H9 (cell line): ENCODE results near the gene HOXC6. TPM values are rescaled to one million over a fixed set of nuclear protein-coding genes. Genes with fewer than 3 reads are reported as not detected.

Source experiments
- DNase-seq: peaks from one replicate; pipeline ENCODE4 v3.0.0-alpha.2; 2017
- H2AFZ ChIP-seq: one replicate; pipeline ENCODE4 v1.6.1; 2013; ENCODE audit warnings: mild to moderate bottlenecking, low read length, control low read depth, moderate library complexity
- H2AK5ac ChIP-seq: 2 replicates; pipeline ENCODE4 v1.6.1; 2013; ENCODE audit warnings: low read length, control low read depth, mixed read lengths; ENCODE audit not compliant: insufficient read length
- H2BK120ac ChIP-seq: one replicate; pipeline ENCODE4 v1.6.1; 2013; ENCODE audit warnings: low read depth, mild to moderate bottlenecking, low read length, control low read depth, inconsistent platforms; ENCODE audit not compliant: poor library complexity, severe bottlenecking
- H2BK12ac ChIP-seq: 2 replicates; pipeline ENCODE4 v1.6.1; 2013; ENCODE audit warnings: low read length, control low read depth, mixed read lengths, low read depth; ENCODE audit not compliant: insufficient read length
- H2BK15ac ChIP-seq: 2 replicates; pipeline ENCODE4 v1.6.1; 2013; ENCODE audit warnings: low read depth, low read length, control low read depth
- H2BK20ac ChIP-seq: one replicate; pipeline ENCODE4 v1.6.1; 2013; ENCODE audit warnings: low read depth, mild to moderate bottlenecking, low read length, control low read depth, inconsistent platforms; ENCODE audit not compliant: poor library complexity, severe bottlenecking
- H2BK5ac ChIP-seq: 2 replicates; pipeline ENCODE4 v1.6.1; 2013; ENCODE audit warnings: low read length, control low read depth, mixed read lengths; ENCODE audit not compliant: insufficient read length
- H3K14ac ChIP-seq: 2 replicates; pipeline ENCODE4 v1.6.1; 2013; ENCODE audit warnings: low read length, control low read depth; ENCODE audit not compliant: insufficient read depth
- H3K18ac ChIP-seq: 2 replicates; pipeline ENCODE4 v1.6.1; 2013; ENCODE audit warnings: low read depth, mild to moderate bottlenecking, mixed read lengths, low read length, control low read depth; ENCODE audit not compliant: insufficient read length
- H3K23ac ChIP-seq: 2 replicates; pipeline ENCODE4 v1.6.1; 2013; ENCODE audit warnings: low read length, control low read depth, mixed read lengths, low read depth; ENCODE audit not compliant: insufficient read length
- H3K23me2 ChIP-seq: 2 replicates; pipeline ENCODE4 v1.6.1; 2013; ENCODE audit warnings: low read depth, mild to moderate bottlenecking, mixed read lengths, low read length, control low read depth; ENCODE audit not compliant: insufficient read length, poor library complexity, severe bottlenecking
- H3K27ac ChIP-seq: 2 replicates; pipeline ENCODE4 v1.5.1; 2013; ENCODE audit warnings: low read length, control low read depth, mixed read lengths, low read depth; ENCODE audit not compliant: insufficient read length
- H3K27me3 ChIP-seq: 2 replicates; pipeline ENCODE4 v1.6.1; 2013; ENCODE audit warnings: low read length, control low read depth, inconsistent platforms; ENCODE audit not compliant: insufficient read depth
- H3K4ac ChIP-seq: 2 replicates; pipeline ENCODE4 v1.6.1; 2013; ENCODE audit warnings: low read depth, mild to moderate bottlenecking, control low read depth, inconsistent platforms, low read length, moderate library complexity
- H3K4me1 ChIP-seq: 2 replicates; pipeline ENCODE4 v1.6.1; 2013; ENCODE audit warnings: low read length, control low read depth, inconsistent platforms; ENCODE audit not compliant: insufficient read depth
- H3K4me2 ChIP-seq: 2 replicates; pipeline ENCODE4 v1.6.1; 2013; ENCODE audit warnings: low read length, control low read depth, mixed read lengths; ENCODE audit not compliant: insufficient read length, insufficient read depth
- H3K56ac ChIP-seq: 2 replicates; pipeline ENCODE4 v1.6.1; 2013; ENCODE audit warnings: low read depth, mild to moderate bottlenecking, mixed read lengths, low read length, control low read depth; ENCODE audit not compliant: insufficient read length
- H3K79me1 ChIP-seq: 2 replicates; pipeline ENCODE4 v1.6.1; 2013; ENCODE audit warnings: low read depth, mild to moderate bottlenecking, moderate library complexity, low read length, control low read depth, inconsistent platforms; ENCODE audit not compliant: insufficient read depth, poor library complexity, severe bottlenecking
- H3K79me2 ChIP-seq: 2 replicates; pipeline ENCODE4 v1.6.1; 2013; ENCODE audit warnings: low read length, control low read depth, inconsistent platforms; ENCODE audit not compliant: insufficient read depth
- H3K9ac ChIP-seq: 2 replicates; pipeline ENCODE4 v1.6.1; 2013; ENCODE audit warnings: low read length, control low read depth, mixed read lengths; ENCODE audit not compliant: insufficient read length; ENCODE audit errors: extremely low read depth
- H3K9me3 ChIP-seq: one replicate; pipeline ENCODE4 v1.6.1; 2013; ENCODE audit warnings: low read depth, low read length, inconsistent platforms; ENCODE audit not compliant: control insufficient read depth
- H3T11ph ChIP-seq: one replicate; pipeline ENCODE4 v1.6.1; 2013; ENCODE audit warnings: mild to moderate bottlenecking, low read length, control low read depth, inconsistent platforms
- H4K20me1 ChIP-seq: one replicate; pipeline ENCODE4 v1.6.1; 2013; ENCODE audit not compliant: control insufficient read depth, insufficient read length, insufficient read depth
- H4K5ac ChIP-seq: 2 replicates; pipeline ENCODE4 v1.6.1; 2013; ENCODE audit warnings: low read depth, mild to moderate bottlenecking, mixed read lengths, low read length, control low read depth; ENCODE audit not compliant: insufficient read length
- H4K8ac ChIP-seq: replicated peaks from 2 replicates; pipeline ENCODE4 v1.6.1; 2013; ENCODE audit warnings: low read length, control low read depth, mixed read lengths, low read depth; ENCODE audit not compliant: insufficient read length
- H4K91ac ChIP-seq: 2 replicates; pipeline ENCODE4 v1.6.1; 2013; ENCODE audit warnings: low read depth, mild to moderate bottlenecking, moderate library complexity, mixed read lengths, low read length, control low read depth; ENCODE audit not compliant: insufficient read length
- H3K27ac Mint-ChIP-seq, 3 experiments: 2 replicates in 2 of 3; 3 replicates in 1 of 3; pipeline ENCODE4 v1.8.0; 2020 to 2021; ENCODE audit warnings: mixed read lengths in 3 of 3, mild to moderate bottlenecking in 1 of 3, moderate library complexity in 1 of 3
- H3K27me3 Mint-ChIP-seq: 2 replicates; pipeline ENCODE4 v1.8.0; 2021; ENCODE audit warnings: low read depth, mild to moderate bottlenecking, moderate library complexity, mixed read lengths
- H3K36me3 Mint-ChIP-seq, 3 experiments: 2 replicates in 2 of 3; 3 replicates in 1 of 3; pipeline ENCODE4 v1.8.0; 2020 to 2021; ENCODE audit warnings: low read depth in 3 of 3, mixed read lengths in 3 of 3; ENCODE audit not compliant: insufficient read depth in 1 of 3
- H3K4me1 Mint-ChIP-seq, 2 experiments: 2 replicates each; pipeline ENCODE4 v1.8.0; 2020; ENCODE audit warnings: mixed read lengths in 2 of 2
- H3K4me3 Mint-ChIP-seq, 2 experiments: 2 replicates in 1 of 2; 3 replicates in 1 of 2; pipeline ENCODE4 v1.8.0; 2020 to 2021; ENCODE audit warnings: mild to moderate bottlenecking in 2 of 2, mixed read lengths in 2 of 2, moderate library complexity in 1 of 2
- H3K9me3 Mint-ChIP-seq, 2 experiments: 2 replicates in 1 of 2; 3 replicates in 1 of 2; pipeline ENCODE4 v1.8.0; 2020; ENCODE audit warnings: mild to moderate bottlenecking in 2 of 2, mixed read lengths in 2 of 2, moderate library complexity in 1 of 2
- WGBS: extraction: QIAGEN DNeasy Blood & Tissue Kit; methylation state at CpG from one replicate; pipeline ENCODE4 v1.1.7; 2013; ENCODE audit warnings: missing lambda C conversion rate, low lambda C conversion rate, mixed read lengths; ENCODE audit not compliant: insufficient read length; ENCODE audit errors: extremely low coverage; 5-methylcytosine and 5-hydroxymethylcytosine counted together
- total RNA-seq: library from RNA; stranded (reverse); gene quantifications from 2 replicates; pipeline ENCODE4 v1.2.1, GENCODE V29; 2021
- TF ChIP-seq, protein P1 (sequence below): fragments of 200-600 bp; sonication (generic); conservative IDR thresholded peaks from 3 replicates; pipeline ENCODE4 v1.8.0; 2021; ENCODE audit warnings: antibody characterized with exemption, mild to moderate bottlenecking

HOXC6 gene
- total RNA-seq, 1 experiment from 2014 or later = not detected

DNA sequence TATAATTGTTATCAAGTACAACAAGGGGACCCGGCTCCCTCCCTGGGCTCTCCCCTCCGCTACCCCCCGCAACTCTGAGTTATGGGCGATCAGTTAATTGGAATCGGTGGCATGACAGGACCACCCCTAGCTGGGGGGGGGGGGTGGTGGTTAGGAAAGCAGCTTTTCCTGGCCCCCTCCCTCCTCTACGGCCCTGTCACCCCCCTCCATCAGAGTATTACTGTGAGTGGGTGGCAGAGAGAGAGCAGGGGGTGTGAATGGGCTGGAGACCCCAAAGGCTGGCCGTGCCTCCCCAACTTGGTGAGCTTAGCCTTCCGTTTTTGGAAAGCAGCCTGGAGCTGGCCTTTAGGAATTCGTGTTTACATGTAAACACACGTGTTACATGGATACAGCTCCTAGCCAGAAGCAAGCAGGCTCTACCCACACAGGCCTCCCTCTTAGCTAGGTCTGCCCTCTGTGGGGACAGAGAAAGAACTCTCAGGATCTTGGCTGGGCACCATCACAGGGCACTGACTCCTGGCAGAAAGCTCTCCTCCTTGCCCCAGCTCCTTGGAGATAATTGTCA, 24.3 kb downstream of the HOXC6 start:
- no peak overlapping the region for H3K27ac ChIP-seq
- peaks cover 95% of the 10 kb centered on the region for H3K27me3 ChIP-seq

More for the DNA sequence above, 24.3 kb downstream of the HOXC6 start:
- Histone ChIP-seq H2BK5ac (no peak overlapping the region), H4K8ac (no peak overlapping the region), H2BK120ac (no peak overlapping the region), H3K9me3 (no peaks in the 10 kb centered on the region), H4K91ac (no peak overlapping the region), H3K9ac (no peak overlapping the region), H3K79me1 (no peaks in the 10 kb centered on the region), H3K4me1 (no peaks in the 10 kb centered on the region), H3T11ph (no peak overlapping the region), H3K4ac (no peak overlapping the region), H3K23me2 (peaks cover 4% of the 10 kb centered on the region), H2BK12ac (no peak overlapping the region), H2AK5ac (no peak overlapping the region), H3K79me2 (no peaks in the 10 kb centered on the region), H3K23ac (no peak overlapping the region), H3K56ac (no peak overlapping the region), H3K14ac (no peak overlapping the region), H4K5ac (no peak overlapping the region), H4K20me1 (no peaks in the 10 kb centered on the region), H2BK15ac (no peak overlapping the region), H3K18ac (no peak overlapping the region), H2AFZ (no peak overlapping the region), H2BK20ac (no peak overlapping the region), H3K4me2 (no peak overlapping the region)
- peaks cover 100% of the 10 kb centered on the region for H3K27me3 Mint-ChIP-seq
- H3K36me3 Mint-ChIP-seq = no peaks in the 10 kb centered on the region
- WGBS = no CpG with 5 or more reads among the region's 10 CpGs
- no peak for DNase-seq
- peaks cover 2 to 18% of the 10 kb centered on the region in 2 experiments; a peak in 3 of 5 replicates for H3K9me3 Mint-ChIP-seq
- TF ChIP-seq, protein P1, sequence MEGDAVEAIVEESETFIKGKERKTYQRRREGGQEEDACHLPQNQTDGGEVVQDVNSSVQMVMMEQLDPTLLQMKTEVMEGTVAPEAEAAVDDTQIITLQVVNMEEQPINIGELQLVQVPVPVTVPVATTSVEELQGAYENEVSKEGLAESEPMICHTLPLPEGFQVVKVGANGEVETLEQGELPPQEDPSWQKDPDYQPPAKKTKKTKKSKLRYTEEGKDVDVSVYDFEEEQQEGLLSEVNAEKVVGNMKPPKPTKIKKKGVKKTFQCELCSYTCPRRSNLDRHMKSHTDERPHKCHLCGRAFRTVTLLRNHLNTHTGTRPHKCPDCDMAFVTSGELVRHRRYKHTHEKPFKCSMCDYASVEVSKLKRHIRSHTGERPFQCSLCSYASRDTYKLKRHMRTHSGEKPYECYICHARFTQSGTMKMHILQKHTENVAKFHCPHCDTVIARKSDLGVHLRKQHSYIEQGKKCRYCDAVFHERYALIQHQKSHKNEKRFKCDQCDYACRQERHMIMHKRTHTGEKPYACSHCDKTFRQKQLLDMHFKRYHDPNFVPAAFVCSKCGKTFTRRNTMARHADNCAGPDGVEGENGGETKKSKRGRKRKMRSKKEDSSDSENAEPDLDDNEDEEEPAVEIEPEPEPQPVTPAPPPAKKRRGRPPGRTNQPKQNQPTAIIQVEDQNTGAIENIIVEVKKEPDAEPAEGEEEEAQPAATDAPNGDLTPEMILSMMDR = no peak
- no peak overlapping the region for H3K27ac Mint-ChIP-seq
- H3K4me1 Mint-ChIP-seq = peaks cover 9 to 65% of the 10 kb centered on the region in 2 experiments
- H3K4me3 Mint-ChIP-seq = peak overlapping the region in 1 of 2 experiments; percentile 75; a peak in 3 of 5 replicates
